Right ventricle myocardium superior (tissue), 1 donor: ENCODE data around the gene ANKS6. TPM values are rescaled to one million over a fixed set of nuclear protein-coding genes. Genes with fewer than 3 reads are reported as not detected.

Experiments
- ATAC-seq: fragments of 200-7000 bp; cut with Tn5 transposase; one replicate; pipeline ENCODE4 v1.9.1; 2020; ENCODE audit warnings: mild to moderate bottlenecking; ENCODE audit not compliant: poor library complexity
- DNase-seq: peaks from one replicate; pipeline ENCODE4 v3.0.0-alpha.2; 2020
- intact Hi-C: fragments of 100-400 bp; cut with DNase I; formaldehyde crosslinking; loops from one replicate; pipeline ENCODE4 v1.11.2; 2022
- total RNA-seq: library from RNA; stranded (reverse); fragmentation: NEBNext Ultra II Directional; extraction: Animal tissue kit (Norgen Biotek cat#: 25700); gene quantifications from one replicate; pipeline ENCODE4 v1.2.1, GENCODE V29; 2021
- donor health status: DM: no; HTN: yes; CAD: no; lungs with severe emphysema.

Gene ANKS6
- total RNA-seq, 1 donor from 2014 or later, result 3.0 TPM

DNA sequence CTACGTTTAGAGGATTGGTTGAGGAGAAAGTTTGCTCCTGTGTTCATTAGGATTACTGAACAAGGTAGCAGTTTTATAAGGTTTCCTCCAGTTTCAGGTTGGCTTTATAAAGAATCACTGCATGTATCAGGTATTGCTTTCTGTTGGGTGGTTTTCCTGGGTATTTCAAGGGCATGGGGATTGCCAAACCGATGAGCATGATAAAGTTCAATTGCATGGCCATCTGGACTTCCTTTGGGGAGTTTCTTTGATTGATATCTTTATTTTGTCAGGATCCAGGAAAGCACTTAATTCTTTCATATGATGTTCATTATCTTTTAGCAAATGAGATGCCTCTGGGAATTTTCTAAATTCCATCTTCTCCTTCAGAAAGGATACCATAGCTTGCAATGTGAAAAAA is 77.3 kb downstream of the ANKS6 start:
- ATAC-seq (no peak), DNase-seq (no peak)
- intact Hi-C loops, result no loop called here

DNA sequence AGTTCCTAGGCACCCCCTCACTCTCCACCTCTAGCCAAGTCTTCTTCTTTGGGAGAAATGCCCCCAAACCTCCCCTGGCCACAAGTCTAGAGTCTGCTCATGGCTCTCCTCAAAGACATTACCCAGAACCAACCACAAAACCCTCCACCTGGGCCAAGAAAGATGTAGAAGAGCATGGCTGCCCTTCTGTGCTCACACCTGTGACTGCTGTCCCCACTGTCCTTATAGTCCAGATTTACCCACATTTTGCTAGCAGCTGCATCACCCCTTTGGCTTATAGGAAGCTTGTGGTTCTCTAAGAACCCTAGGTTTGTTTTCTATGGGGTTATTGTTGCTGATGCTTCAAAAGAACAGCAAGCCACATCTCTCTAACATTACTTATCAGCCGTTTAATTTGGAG is 81.5 kb downstream of the ANKS6 start:
- intact Hi-C loops, result no loop called here
- ATAC-seq, result no peak
- no peak for DNase-seq

DNA sequence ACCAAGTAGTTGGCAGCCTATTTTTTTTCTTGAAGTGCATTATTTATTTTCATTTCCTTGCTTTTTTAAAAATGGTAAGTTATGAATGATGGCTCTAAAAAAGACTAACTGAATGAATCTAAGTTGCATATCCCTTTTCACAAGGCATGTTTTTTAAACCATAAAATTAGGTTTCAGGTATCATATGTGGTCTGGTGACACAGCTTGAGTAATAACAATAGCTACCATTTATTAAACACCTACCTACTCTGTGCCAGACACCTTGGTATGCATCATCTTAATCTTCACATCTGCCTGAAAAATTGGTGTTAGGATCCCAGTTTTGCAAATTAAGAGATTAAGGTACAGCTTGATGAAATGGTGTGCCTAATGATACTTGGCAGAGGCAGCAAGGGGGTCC is 83.4 kb downstream of the ANKS6 start:
- ATAC-seq (no peak), DNase-seq (no peak)
- intact Hi-C loops, result no loop called here

DNA sequence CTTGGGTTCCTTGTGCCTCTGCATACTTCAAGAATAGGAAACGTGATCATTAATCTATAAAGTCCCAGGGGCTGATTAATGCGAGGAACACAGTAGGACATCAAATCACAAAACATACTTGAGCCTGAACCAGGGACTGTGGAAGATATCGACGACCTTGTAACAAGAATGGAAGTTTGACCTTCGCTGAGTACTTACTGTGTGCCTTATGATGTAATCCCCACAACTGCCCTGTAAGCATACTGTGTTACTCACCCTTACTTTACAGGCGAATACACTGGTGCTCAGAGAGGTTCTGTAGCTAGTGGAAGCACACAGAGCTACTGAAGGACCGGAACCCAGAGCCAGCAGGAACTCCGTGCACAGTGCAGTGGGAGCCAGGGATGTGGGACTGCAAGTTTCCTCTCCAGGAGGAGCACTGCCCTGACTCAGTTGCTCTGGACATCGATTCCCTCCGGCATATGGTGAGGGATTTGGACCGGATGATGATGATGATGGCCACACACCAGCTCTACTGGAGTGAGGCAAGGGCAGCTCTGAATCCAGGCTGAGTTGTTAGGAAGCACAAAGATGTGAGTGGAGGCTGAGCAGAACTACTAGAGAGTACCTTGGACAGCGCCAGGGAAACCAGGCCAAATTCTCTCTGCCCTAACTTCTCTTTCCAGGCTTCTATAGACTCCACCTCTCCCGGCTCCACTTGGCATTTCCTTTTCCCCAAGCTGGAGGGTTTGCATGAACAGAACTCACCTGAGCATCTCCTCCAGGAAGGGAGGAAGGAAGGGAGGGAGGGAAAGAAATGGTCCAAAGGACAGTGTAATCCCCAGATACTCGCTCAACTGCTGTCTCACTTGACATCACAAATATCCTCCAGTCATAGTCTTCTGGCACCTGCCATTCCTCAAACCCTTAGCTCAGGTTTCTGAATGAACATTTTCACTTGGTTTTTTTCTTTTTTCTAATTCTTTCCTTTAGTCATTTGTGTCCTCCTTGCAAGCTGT is 86.1 kb downstream of the ANKS6 start:
- DNase-seq (no peak), ATAC-seq (no peak)
- intact Hi-C loops, result no loop called here

DNA sequence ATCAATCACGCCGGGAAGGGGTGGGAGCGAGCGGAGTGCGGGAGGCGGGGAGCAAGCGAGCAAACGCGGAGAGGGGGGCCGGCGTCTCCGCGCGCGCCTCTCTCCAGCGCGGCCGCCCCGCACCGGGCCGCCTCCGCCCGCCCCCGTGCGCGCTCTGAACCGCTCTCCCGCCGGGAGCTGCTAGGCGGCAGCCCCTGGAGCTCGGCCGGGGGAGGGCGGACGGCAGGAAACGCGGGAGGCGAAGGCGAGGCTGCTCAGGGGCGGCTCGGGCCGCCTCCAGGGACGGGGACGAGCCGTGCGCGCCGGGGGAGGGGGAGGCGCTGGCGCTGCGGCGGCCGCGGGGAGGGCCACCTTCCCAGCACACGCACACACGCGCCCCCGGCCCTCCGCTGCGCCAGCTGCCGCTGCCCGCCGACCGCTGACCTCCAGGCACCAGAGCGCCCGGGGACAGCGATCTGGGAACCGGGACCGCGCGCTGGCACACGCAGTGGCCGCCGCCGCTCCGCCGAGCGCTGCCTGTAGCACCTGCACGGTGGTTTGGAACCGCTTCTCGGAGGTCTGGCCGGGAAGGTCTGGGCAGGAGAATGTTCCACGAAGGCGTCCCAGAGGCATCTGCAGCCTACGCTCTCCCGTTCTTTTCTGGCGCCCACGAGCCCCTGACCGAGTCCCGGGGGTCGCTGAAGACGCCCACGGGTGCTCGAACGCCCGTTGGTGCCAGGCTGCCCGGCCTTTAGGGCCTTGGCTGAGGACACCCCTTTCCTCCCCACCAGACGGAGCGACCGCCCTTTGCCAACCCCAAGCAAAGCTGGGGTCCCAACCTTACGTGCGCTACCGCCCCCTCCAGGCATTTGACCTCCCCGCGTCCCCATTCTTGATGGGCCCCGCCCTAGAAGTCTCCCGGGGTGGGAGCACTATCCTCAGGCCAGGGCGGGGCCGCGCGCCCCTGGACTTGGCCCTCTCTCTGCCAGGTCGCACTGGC is 87.1 kb downstream of the ANKS6 start, which contains the start of gene GABBR2:
TSS of gene GABBR2 (minus strand) at position 3 of the 979 bp plus-strand sequence. CDS start 198 bp downstream, outside the sequence.
- no peak for DNase-seq
- ATAC-seq, result no peak
- intact Hi-C loops, result no loop called here

DNA sequence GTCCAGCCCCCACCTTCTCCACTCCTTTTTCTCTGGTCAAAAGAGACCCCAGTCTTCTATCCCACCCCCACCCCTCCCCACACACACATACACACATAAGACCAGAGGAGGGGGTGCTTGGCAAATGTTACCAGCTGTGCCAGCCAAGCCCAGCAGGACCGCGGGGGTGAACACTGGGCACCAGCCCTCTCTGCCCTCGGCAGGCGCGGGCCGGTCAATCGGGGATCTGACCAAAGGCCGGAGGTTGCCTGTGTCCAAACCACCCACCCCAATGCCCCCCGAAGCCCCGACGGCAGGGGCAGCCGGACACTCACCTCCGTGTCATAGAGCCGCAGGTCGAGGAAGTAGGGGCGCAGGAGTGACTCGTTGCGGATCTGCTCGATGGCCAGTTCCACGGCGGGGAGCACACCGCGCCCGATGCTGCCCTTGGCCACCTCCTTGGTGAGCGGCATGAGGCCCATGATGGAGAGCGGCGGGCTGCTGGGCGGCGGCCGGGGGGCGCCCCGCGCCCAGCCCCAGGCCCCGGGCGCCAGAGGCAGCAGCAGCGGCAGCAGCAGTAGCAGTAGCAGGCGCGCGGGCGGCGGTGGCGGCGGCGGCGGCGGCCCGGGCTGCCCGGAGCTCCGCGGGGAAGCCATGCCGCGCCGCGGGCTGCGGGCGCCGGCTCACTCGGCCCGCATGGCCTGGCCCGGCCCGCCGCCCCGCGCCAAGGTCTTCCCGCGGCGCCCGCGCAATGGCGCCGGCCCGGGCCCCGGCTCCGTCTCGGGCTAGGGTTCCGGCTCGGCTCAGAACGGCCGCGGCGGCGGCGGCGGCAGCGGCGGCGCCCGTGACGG is 88.0 kb downstream of the ANKS6 start:
- ATAC-seq (no peak), DNase-seq (no peak)
- intact Hi-C loops, result no loop called here

DNA sequence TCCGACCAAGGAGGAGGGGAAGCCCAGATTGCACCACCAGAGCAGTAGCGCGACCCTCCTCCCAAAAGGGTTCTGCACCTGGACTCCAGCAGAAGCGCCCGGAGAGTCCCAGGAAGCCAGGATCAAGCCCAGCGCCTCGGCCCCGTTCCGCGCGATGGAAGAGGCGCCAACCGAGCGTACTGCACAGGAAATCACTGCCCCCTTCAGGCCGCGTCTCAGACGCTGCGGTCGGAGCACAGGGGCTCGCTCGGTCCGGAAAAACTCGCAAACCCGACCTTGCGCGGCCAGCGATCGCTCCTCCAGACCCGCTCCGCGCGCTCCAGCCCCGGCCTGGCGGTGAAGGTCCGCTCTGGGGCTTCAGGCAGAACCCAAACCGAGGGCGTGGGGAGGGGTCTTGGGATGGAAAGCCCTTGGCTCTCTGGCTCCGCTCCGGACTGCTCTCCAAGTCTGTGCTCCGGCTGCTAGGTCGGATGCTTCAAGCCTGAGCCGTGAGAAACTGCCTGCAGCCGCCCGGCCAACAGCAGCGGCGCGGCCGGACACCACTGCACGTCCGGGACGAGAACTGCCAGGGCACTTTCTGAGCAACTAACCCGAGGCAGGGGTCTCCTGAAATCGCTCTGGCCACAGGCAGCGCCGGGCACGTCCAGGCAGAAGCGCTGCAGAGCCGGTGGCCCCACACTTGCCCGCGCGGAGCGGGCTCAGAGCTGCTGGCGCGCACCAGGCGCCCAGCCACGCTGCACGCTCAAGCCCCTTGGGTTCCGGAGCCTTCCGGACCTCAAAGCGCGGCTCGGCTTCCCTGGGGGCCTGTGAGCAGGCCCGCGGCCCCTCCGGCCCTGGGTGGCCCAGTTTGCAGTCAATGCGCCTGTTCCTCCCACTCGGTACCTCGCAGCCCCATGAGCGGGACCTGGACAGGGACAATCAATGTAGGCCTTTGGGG is 88.9 kb downstream of the ANKS6 start:
- DNase-seq (peak; percentile 60), ATAC-seq (peak; percentile 73)
- intact Hi-C loops, result no loop called here

DNA sequence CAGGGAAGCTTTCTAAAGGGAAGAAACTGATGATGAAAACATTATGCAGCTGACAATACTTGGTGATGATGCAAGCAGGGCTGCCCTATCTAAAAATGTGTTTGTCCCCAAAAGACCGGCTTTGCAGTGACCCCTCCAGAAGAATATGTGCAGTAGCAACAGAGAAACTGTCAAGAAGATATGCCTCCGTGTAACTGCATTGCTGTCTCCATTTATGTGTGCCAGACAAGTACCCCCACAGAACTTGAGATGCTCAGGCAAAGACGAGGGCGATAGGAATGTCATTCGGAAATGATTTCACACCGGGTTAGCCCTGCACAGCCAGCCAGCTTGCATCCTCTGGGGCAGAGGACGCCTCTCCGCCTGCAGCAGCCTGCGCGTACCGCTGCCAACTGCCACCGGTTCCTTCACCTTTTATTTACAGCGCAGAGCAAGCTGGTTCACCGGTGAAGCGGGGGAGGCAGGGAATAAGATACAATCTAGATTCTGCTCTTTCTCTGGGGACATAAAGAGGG is 89.6 kb downstream of the ANKS6 start:
- intact Hi-C loops, result no loop called here
- DNase-seq (no peak), ATAC-seq (no peak)

DNA sequence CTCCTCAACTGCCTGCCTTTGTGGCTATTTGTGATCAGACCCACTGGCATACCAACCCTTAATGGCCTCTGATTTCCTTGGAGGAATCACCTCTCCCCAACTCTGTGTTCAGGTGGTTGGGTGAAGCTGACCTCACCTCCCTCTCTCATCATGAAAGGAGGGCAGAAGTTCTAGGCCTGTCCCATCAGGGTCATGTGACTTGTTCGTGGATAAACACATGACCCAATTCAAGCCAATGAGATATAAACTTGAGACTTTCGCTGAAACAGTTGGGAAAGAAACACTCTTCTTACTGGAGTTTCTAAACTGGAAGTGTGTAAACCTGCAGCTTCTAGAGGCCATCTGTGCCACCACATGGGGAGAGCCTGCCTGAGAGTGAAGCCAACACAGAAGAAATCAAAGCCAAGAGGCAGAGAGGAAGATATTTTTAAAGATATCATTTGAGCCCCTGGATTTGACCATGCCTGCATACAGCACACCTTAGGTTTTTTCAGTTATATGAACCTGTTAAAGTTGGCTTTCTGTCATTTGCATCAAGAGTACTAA is 93.4 kb downstream of the ANKS6 start:
- DNase-seq, result no peak
- intact Hi-C loops, result no loop called here
- no peak for ATAC-seq

DNA sequence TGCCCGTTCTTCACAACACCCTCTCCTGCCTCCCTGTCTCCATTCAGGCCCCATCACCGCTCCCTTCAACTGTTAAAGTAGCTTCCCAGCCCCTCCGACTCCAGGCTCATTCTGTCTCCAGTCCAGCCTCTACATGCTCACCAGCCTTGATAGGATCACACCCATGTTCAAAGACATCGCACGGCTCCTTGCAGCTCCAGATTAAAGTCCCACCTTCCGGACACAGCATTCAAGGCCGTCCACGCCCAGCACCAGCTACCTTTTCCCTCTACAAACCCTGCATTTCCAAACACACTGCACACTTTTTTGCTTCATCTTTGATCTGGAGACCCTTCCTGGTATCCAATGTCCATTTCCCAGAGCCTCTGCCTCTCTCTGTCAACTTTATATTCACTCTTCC is 94.0 kb downstream of the ANKS6 start:
- no peak for ATAC-seq
- intact Hi-C loops, result no loop called here

DNA sequence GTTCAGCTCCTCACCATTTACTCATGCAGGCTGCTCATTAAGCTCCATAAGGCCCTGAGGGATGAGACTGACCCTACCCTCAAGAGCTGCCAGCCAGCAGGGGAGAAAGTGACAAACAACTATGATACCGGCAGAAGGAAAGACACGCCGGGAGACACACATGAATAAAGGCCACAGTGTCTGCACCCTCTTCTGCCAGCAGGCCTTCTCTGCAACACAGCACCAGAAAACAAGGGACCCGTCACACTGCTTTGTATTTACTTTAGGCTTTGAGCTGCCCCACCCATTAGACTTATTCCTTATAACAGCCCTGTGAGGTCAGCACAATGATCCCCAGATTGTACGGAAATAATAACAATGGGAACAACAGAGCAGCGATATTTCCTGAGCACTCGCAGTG is 94.8 kb downstream of the ANKS6 start:
- DNase-seq, result no peak
- intact Hi-C loops, result no loop called here

More for the DNA sequence above, 94.0 kb downstream of the ANKS6 start:
- DNase-seq, result no peak

DNA sequence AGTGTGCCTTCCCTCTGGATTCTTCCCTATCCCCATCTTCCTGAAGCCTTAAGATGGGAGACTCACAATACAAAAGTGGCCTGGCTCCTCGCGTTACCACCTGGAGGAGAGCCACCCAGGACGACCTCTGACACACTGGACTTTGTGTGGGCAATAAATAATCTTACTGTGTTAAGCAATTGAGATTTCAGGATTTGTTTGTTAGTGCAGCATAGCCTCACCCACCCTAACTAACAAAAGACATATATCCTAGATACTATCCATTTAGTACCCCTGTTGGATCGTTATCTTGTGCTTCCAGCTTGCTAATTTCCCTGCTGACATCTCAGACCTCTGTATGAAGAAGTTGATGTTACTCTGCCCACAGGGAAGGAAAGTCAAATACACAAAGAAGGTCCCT is 95.6 kb downstream of the ANKS6 start:
- intact Hi-C loops, result no loop called here
- ATAC-seq (no peak), DNase-seq (no peak)

More for the DNA sequence above, 94.8 kb downstream of the ANKS6 start:
- no peak for ATAC-seq

DNA sequence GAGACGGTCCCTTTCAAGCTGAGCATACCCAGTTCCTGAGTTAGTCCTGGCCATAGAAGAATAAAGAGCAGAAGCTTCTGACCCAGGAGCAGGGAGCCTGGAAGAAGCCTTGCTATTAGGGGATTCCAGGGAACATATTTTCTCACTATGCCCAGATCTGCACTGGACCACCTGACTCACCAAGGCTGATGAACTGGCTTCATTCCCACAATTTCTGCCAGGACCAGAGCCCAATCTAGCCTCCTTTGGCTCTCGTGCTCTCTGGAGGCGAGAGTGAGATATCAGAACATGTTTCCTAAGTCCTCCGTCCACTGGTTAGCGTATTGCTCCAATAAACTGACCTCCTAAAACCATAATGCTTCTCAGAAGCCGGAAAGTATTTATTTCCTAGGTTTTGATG is 97.5 kb downstream of the ANKS6 start:
- intact Hi-C loops, result no loop called here
- DNase-seq (no peak), ATAC-seq (no peak)

DNA sequence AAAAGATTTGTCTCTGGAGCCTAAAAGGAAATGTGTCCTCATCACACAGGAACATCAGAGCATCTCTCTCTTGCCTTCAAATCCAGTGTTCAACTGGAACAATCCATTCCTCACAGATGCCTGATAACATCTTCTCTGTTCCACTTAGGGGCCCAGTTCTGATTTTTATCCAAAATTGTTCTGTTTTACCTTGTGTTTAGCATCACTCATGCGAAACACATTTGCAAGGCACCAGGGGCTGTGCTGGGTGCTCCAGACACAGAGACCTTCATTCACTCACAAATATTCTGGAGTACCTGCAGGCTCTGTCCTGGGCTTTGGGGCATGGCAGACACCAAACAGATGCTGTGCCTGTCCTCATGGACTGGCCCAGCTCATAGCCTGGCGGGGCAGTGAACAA is 101.4 kb downstream of the ANKS6 start:
- ATAC-seq, result no peak
- no peak for DNase-seq
- intact Hi-C loops, result no loop called here

DNA sequence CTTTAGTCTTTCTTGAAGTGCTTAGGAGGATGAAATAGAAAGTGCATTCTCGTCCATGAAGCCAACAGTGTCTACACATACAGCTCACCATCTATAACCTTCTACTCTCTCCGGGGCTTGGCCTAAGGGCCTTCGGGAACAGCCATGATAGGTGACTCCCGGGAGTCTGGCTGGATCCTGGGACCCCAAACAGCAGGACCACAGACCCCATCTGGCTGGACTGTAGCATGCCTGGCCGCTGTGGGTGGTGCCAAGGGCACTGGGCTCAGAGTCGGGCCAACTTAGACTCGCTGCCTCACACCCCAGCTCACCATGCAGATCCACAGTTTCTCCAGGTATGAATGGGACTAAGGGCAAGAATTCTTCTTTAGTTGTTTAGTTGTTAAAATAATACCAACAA is 104.0 kb downstream of the ANKS6 start:
- intact Hi-C loops, result no loop called here
- no peak for ATAC-seq
- no peak for DNase-seq

DNA sequence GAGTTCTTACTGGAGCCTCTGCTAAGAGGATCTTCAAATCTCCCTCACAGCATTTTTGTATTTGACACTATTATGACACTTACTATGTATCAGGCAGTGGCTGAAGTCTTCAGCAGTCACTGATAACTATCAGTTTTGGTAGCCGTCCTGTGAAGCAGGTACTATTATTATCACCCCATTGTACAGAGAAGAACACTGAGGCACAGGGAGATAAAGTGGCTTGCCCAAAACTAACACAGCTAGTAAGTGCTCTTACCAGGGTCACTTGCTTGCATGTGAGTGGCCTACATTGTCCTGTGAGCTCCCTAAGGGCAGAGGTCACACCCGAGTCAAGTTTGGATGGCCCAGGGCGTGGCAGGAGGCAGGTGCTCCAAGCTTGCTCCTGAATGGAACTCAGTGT is 104.5 kb downstream of the ANKS6 start:
- intact Hi-C loops, result no loop called here

DNA sequence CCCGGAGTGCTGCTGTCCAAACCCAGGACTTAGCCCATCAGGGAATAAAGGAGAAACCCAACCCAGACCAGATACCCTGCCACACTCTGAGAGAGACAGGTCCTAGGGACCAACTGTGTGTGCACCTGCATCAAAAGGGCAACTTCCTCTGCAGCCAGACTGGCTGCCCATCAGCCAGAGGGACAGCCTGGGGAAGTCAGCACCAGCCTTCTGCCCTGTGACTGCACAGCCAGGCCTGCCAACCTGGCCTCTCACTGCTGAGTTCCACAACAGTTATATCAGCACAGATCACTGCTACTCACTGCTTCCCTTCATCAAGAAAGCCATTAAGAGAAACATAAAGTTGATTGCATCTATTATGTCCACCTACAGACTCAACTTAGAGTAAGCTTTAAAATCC is 105.7 kb downstream of the ANKS6 start:
- intact Hi-C loops, result no loop called here
- ATAC-seq (no peak), DNase-seq (no peak)

More for the DNA sequence above, 104.5 kb downstream of the ANKS6 start:
- DNase-seq (no peak), ATAC-seq (no peak)
